RWPE1 (cell line): ENCODE measurements around the gene SLC30A5.

Source experiments
- CTCF ChIA-PET: fragments of 350-600 bp; sonication (Branson Sonifier 250); formaldehyde crosslinking; extraction: SDS; loops from one replicate; lab custom pipeline; 2021; lab: Yijun Ruan, JAX
- POLR2A ChIA-PET: fragments of 400-600 bp; formaldehyde crosslinking; extraction: SDS; loops from one replicate; lab custom pipeline; 2020; ENCODE audit warnings: antibody characterized with exemption; ENCODE audit not compliant: low non-redundant PET; lab: Yijun Ruan, JAX
- DNase-seq: peaks from one replicate; pipeline ENCODE4 v3.0.0; 2012; ENCODE audit warnings: low spot score
- H3K27ac ChIP-seq: fragments of 450-650 bp; 2 replicates; pipeline ENCODE4 v1.5.1; 2017
- TF ChIP-seq, protein P1 (sequence below): fragments of 450-650 bp; conservative IDR thresholded peaks from 2 replicates; pipeline ENCODE4 v1.5.1; 2017; ENCODE audit warnings: low read depth, mild to moderate bottlenecking

Gene SLC30A5

GRCh38 chr5:69170495-69170894, 76.7 kb downstream of the SLC30A5 start:
- CTCF ChIA-PET, result no interaction called here
- DNase-seq, result no peak
- H3K27ac ChIP-seq, result no peak overlapping the region
- TF ChIP-seq, protein P1, sequence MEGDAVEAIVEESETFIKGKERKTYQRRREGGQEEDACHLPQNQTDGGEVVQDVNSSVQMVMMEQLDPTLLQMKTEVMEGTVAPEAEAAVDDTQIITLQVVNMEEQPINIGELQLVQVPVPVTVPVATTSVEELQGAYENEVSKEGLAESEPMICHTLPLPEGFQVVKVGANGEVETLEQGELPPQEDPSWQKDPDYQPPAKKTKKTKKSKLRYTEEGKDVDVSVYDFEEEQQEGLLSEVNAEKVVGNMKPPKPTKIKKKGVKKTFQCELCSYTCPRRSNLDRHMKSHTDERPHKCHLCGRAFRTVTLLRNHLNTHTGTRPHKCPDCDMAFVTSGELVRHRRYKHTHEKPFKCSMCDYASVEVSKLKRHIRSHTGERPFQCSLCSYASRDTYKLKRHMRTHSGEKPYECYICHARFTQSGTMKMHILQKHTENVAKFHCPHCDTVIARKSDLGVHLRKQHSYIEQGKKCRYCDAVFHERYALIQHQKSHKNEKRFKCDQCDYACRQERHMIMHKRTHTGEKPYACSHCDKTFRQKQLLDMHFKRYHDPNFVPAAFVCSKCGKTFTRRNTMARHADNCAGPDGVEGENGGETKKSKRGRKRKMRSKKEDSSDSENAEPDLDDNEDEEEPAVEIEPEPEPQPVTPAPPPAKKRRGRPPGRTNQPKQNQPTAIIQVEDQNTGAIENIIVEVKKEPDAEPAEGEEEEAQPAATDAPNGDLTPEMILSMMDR, result no peak
- POLR2A ChIA-PET, result no interaction called here

- H3K27ac ChIP-seq, result no peak overlapping the region
- no peak for DNase-seq
- CTCF ChIA-PET, result no interaction called here
- TF ChIP-seq, protein P1, result no peak
- POLR2A ChIA-PET, result no interaction called here
Measured at GRCh38 chr5:69170969-69171368, 77.2 kb downstream of the SLC30A5 start.
